DND-41 (cell line): ENCODE measurements around the gene EN1.

Source experiments
- CTCF ChIP-seq: IDR thresholded peaks from 2 replicates; pipeline ENCODE4 v1.5.1; 2012; ENCODE audit warnings: borderline replicate concordance, low read length, moderate library complexity, mild to moderate bottlenecking; ENCODE audit not compliant: poor library complexity, severe bottlenecking; ENCODE audit errors: extremely low read depth
- EZH2 ChIP-seq: IDR thresholded peaks from 3 replicates; pipeline ENCODE4 v1.6.1; 2012; ENCODE audit warnings: borderline replicate concordance, low read depth, mild to moderate bottlenecking, moderate library complexity, low read length, inconsistent platforms; ENCODE audit not compliant: severe bottlenecking

GRCh38 chr2:118844261-118845004 lies 3.0 kb downstream of the EN1 start:
- TF ChIP-seq CTCF (no peak), EZH2 (no peak)
